GM19035 (cell line): Measurements from ENCODE around the gene ZNF629.
"Not testable (repeated sequence)": the region's sequence is repeated elsewhere in the genome, so short reads cannot be mapped to it uniquely, and the experiment has no call there.

Source experiments
- ATAC-seq: cut with Tn5 transposase; IDR thresholded peaks from one replicate; pipeline ENCODE4 v1.9.1; 2021; ENCODE audit not compliant: unreplicated experiment

The ZNF629 gene

DNA sequence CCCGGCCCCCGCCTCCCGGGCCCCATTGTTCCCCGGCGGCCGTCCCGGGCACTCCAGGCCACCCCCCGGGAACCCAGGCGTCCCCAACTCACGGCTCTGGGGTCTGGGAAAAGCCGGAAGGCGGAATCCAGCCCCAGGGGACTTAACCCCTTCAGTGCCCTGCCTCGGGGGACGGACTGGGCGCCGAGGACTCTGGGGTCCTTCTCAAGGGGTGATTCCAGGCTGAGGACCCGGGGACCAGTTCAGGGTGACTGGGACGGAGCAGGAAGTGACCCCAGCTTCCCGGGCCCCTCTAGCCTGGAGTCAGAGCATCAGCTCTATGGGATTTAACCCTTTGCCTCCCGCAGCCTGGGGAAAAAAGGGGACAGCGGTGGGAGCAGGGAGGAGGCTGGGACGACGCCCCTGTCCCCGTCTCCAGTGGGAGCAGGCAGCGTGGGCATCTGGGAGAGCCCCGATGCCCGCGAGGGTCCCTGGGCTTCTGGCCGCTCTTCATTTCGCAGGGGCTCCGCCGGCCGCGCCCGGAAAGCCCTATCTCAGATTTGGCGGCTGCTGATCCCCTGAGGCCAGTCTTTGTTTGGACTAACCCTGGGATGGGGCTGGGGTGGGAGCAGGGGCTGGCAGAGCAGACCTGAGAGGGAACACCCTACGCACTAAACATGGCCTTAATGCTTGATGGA lies at the start of gene ZNF629:
Gene ZNF629, minus strand, starts transcription at position 270 of the 677 bp plus-strand sequence. CDS start 2,723 bp downstream, outside the sequence.
- ATAC-seq, result no peak

- no peak for ATAC-seq
Measured at GRCh38 chr16:30834130-30834740, 47.2 kb upstream of the ZNF629 start.

- ATAC-seq, result no peak
Measured at GRCh38 chr16:30830072-30830417, 43.0 kb upstream of the ZNF629 start.

DNA sequence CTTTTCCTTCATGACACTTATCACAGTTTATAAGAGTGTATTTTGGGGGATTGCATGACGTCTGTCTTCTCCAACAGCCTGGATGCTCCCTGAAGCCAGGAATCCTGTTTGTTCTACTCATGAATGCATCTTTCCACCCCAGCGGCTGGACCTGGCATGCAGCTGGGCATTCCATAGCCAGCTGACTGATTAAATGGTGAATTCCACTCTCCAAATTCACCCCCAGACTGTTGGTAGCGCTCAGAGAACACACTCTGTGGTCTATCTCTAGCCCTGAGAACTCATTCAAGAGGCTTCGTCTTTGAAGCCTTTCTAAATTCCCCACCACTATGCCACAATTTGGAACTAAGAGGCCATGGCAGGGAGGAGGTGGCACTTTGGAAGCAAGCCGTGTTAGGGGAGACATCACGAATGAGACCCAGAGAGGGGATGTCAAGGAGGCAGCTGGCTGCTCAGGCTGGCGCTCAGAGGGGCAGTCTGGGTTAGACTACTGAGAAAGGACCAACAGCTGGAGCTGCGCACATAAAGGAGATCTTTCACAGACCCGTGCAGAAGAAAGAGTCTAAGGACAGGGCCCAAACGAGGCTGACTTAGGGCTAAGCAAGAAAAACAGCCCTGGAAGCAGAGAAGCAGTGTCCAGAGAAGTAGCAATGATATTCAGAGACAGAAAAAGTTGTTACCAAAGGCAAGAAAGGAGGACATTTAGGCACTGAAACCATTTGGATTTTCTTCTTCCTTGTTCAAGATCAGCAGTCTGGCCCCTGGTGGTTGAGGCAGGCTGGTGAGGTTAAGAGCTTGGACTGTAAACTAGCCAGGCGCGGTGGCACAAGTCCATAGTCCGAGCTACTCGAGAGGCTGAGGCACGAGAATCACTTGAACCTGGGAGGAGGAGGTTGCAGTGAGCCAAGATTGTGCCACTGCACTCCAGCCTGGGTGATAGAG lies 42.4 kb upstream of the ZNF629 start:
- no peak for ATAC-seq

DNA sequence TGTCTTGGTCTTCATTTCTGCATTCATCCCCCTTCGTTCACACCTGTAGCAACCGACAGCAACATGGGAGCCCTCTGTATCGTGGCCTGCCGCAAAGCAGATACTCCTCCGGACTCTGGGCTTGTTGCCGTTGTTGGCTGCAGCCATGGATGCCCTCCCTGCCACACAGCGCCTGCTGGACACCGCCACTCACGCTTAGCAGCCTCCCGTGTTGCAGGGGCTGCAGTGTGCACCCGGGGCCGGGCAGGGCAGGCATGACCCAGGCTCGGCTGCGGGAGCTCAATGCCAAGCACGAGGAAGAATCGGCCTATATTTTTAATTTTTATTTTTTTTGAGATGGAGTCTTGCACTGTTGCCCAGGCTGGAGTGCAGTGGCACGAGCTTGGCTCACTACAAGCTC lies 34.9 kb upstream of the ZNF629 start:
- no peak for ATAC-seq

GRCh38 chr16:30821441-30821840 lies 34.4 kb upstream of the ZNF629 start:
- ATAC-seq, result not testable (repeated sequence)

DNA sequence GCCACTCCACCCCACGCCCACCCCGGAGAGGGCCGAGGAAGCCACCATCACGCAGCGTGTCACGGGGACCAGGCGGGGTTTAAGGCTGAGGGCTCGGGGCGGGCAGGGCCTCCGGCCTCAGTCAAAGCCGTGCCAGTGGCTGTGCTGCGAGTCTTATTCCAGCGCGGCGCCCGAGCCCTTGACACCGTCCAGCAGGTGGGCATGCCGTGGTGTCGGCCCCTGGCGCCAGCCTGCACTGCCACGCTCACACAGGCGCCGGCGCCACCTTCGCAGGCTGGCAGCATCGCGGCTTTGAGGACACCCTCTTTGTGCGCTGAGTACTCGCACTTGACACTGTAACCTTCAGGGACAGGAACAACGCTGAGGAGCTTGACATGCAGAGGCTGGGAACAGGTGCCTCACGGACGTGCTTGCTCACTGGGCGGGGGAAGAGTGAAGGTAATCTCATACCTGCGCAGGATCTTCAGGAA lies 34.0 kb upstream of the ZNF629 start:
- ATAC-seq, result no peak

DNA sequence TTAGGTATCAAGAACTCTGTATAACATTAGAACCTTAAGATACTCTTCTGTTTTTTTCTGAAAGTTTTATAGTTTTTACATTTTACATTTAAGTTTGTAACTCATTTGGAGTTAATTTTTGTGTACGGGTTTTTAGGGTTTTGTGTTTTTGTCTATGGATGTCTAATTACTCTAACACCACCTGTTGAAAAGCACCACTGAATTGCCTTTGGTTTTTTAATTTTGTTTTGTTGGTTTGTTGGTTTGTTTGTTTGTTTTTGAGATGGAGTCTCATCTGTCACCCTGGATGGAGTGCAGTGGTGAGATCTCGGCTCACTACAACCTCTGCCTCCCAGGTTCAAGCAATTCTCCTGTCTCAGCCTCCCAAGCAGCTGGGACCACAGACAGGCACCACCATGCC lies 29.8 kb upstream of the ZNF629 start:
- ATAC-seq, result no peak

- ATAC-seq, result no peak
Measured at GRCh38 chr16:30813821-30814189, 26.8 kb upstream of the ZNF629 start.

GRCh38 chr16:30809675-30810074 lies 22.7 kb upstream of the ZNF629 start:
- not testable (repeated sequence) for ATAC-seq

DNA sequence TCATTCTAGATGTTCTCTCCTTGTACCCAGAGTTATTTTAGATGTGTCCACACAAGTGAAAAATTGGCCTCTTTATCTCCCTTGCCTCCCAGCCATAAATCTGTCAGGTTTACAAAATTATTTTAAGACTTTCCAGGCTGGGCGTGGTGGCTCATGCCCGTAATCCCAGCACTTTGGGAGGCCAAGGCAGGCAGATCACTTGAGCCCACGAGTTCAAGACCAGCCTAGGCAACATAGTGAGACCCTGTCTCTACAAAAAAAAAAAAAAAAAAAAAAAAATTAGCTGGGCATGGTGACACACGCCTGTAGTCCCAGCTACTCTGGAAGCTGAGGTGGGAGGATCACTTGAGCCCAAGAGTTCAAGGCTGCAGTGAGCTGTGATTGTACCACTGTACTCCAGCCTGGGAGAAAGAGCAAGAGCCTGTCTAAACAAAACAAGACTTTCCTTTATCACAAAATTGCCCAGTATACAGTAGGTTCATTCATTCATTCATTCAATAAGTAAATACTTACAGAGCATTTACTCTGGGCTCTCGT lies 22.0 kb upstream of the ZNF629 start:
- not testable (repeated sequence) for ATAC-seq

DNA sequence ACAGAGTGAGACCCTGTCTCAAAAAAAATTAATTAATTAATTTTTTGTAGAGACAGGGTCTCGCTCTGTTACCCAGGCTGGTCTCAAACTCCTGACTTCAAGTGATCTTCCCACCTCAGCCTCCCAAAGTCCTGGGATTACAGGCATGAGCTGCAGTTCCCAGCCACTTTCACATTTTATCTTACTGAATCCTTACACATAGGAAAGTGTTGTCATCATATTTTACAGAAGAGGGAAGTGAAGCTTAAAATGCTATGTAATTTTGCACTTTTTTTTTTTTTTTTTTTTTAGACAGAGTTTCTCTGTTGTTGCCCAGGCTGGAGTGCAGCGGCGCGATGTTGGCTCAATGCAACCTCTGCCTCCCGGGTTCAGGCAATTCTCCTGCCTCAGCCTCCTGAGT lies 21.1 kb upstream of the ZNF629 start:
- no peak for ATAC-seq

- no peak for ATAC-seq
Measured at GRCh38 chr16:30805370-30806169, 18.6 kb upstream of the ZNF629 start.

DNA sequence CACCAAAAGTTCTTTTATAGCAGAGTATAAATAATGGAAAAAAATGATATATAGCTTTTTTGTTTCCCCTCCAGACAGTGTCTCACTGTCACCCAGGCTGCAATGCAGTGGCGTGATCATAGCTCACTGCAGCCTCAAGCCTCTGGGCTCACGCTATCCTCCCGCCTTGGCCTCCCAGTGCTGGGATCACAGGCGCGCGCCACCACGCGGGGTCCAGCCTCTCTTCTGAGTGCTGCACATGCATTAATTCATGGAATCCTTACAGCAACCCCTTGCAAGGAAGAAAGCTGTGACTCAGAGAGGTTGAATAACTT lies 18.0 kb upstream of the ZNF629 start:
- no peak for ATAC-seq

DNA sequence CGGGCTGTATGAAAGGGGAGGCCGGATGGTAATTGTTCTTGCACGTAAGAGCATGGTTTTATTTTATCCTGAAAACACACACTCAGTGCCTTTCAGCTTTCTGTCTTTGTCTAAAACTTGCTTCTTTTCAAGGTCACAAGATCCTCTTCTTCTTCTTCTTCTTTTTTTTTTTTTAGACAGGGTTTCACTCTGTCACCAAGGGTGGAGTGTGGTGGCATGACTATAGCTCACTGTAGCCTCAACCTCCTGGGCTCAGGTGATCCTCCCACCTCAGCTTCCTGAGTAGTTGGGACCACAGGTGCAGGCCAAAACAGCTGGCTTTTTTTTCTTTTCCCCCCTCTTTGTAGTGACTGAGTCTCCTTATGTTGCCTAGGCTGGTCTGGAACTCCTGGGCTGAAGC lies 15.9 kb upstream of the ZNF629 start:
- no peak for ATAC-seq

GRCh38 chr16:30797670-30798309 lies 10.8 kb upstream of the ZNF629 start:
- no peak for ATAC-seq

DNA sequence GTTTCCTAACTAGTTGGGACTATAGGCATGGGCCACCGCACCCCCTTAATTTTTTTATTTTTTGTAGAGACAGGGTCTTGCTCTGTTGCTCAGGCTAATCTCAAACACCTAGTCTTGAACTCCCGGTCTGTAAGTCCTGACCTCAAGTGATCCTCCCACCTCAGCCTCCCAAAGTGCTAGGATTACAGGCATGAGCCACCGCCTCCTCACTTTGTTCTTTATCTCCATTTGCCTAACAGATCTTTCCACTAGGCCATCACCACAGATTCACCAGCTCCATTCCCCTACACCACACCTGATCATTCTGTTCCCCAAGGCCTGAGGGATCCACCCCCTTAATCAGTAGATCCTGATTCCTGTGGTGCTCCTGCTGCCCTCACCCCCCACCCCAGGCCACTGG lies 7.6 kb upstream of the ZNF629 start:
- ATAC-seq, result no peak

- no peak for ATAC-seq
Measured at GRCh38 chr16:30793508-30794069, 6.6 kb upstream of the ZNF629 start.

- no peak for ATAC-seq
Measured at GRCh38 chr16:30787613-30788378, 791 bp upstream of the ZNF629 start.
